Neural progenitor cell (in vitro differentiated cells): ENCODE measurements around the gene FAM110A. TPM values are rescaled to one million over a fixed set of nuclear protein-coding genes. Genes with fewer than 3 reads are reported as not detected.

ENCODE experiments used
- DNase-seq: peaks from one replicate; pipeline ENCODE4 v3.0.0-alpha.2; 2016; ENCODE audit warnings: low spot score
- H2AFZ ChIP-seq: fragments of 200-600 bp; sonication (generic); replicated peaks from 2 replicates; pipeline ENCODE4 v1.6.1; 2016; ENCODE audit warnings: antibody characterized with exemption
- H3F3A ChIP-seq: fragments of 200-600 bp; sonication (generic); 2 replicates; pipeline ENCODE4 v1.6.1; 2016; ENCODE audit warnings: antibody characterized with exemption, low read depth
- H3K27ac ChIP-seq: fragments of 200-600 bp; sonication (generic); 2 replicates; pipeline ENCODE4 v1.5.1; 2016; ENCODE audit warnings: mild to moderate bottlenecking
- H3K27me3 ChIP-seq: fragments of 200-600 bp; sonication (generic); 2 replicates; pipeline ENCODE4 v1.6.1; 2016; ENCODE audit warnings: mild to moderate bottlenecking, moderate library complexity
- H3K36me3 ChIP-seq: fragments of 200-600 bp; sonication (generic); 2 replicates; pipeline ENCODE4 v1.5.1; 2016
- H3K4me1 ChIP-seq: fragments of 200-600 bp; sonication (generic); 2 replicates; pipeline ENCODE4 v1.6.1; 2016; ENCODE audit warnings: mixed run types
- H3K4me2 ChIP-seq: fragments of 200-600 bp; sonication (generic); 2 replicates; pipeline ENCODE4 v1.6.1; 2016
- H3K4me3 ChIP-seq: fragments of 200-600 bp; sonication (generic); 2 replicates; pipeline ENCODE4 v1.5.1; 2016
- H3K79me2 ChIP-seq: fragments of 200-600 bp; sonication (generic); 2 replicates; pipeline ENCODE4 v1.6.1; 2016; ENCODE audit warnings: low read depth
- H3K9ac ChIP-seq: fragments of 200-600 bp; sonication (generic); 2 replicates; pipeline ENCODE4 v1.6.1; 2016
- H3K9me3 ChIP-seq: fragments of 200-600 bp; sonication (generic); 2 replicates; pipeline ENCODE4 v1.5.1; 2016; ENCODE audit warnings: low read depth
- H4K20me1 ChIP-seq: fragments of 200-600 bp; sonication (generic); 2 replicates; pipeline ENCODE4 v1.6.1; 2016; ENCODE audit warnings: low read depth
- H3K27ac Mint-ChIP-seq: 3 replicates; pipeline ENCODE4 v1.8.0; 2021; ENCODE audit warnings: mixed read lengths
- H3K27me3 Mint-ChIP-seq: 2 replicates; pipeline ENCODE4 v1.8.0; 2022; ENCODE audit warnings: low read depth, mild to moderate bottlenecking, inconsistent platforms, moderate library complexity, mixed read lengths; ENCODE audit not compliant: insufficient read depth
- H3K36me3 Mint-ChIP-seq: 3 replicates; pipeline ENCODE4 v1.8.0; 2021; ENCODE audit warnings: mixed read lengths
- H3K4me1 Mint-ChIP-seq: 3 replicates; pipeline ENCODE4 v1.8.0; 2021; ENCODE audit warnings: mixed read lengths
- H3K4me3 Mint-ChIP-seq: 3 replicates; pipeline ENCODE4 v1.8.0; 2021; ENCODE audit warnings: mild to moderate bottlenecking, moderate library complexity, mixed read lengths
- H3K9me3 Mint-ChIP-seq: 3 replicates; pipeline ENCODE4 v1.8.0; 2020; ENCODE audit warnings: mixed read lengths
- CTCF ChIP-seq: fragments of 200-600 bp; sonication (generic); IDR thresholded peaks from 2 replicates; pipeline ENCODE4 v1.5.1; 2017; ENCODE audit warnings: antibody characterized with exemption, mild to moderate bottlenecking
- EZH2 ChIP-seq: fragments of 200-600 bp; sonication (generic); IDR thresholded peaks from 2 replicates; pipeline ENCODE4 v1.6.1; 2017; ENCODE audit warnings: antibody characterized with exemption, mild to moderate bottlenecking, moderate library complexity
- EZH2phosphoT487 ChIP-seq: fragments of 200-600 bp; sonication (generic); IDR thresholded peaks from 2 replicates; pipeline ENCODE4 v1.6.1; 2017; ENCODE audit warnings: antibody characterized with exemption
- total RNA-seq: library from RNA; depleted of rRNA; stranded (reverse); fragments of >200 nt; gene quantifications from 2 replicates; pipeline ENCODE4 v1.2.3, GENCODE V29; 2015; ENCODE audit warnings: low replicate concordance

FAM110A gene
- total RNA-seq, 1 donor from 2014 or later = 2.9 TPM

- H3K27me3 Mint-ChIP-seq = peaks cover 18% of the 10 kb centered on the region
Measured at GRCh38 chr20:835608-836045, 2.1 kb downstream of the FAM110A start.

GRCh38 chr20:836190-836589, 2.7 kb downstream of the FAM110A start:
- no peak overlapping the region for H3K4me2 ChIP-seq
- H3F3A ChIP-seq = peaks cover 18% of the 10 kb centered on the region
- no peak overlapping the region for H3K9ac ChIP-seq
- H3K4me3 ChIP-seq = no peak overlapping the region
- H3K27ac Mint-ChIP-seq = no peak overlapping the region
- H3K4me3 Mint-ChIP-seq = no peak overlapping the region
- H3K79me2 ChIP-seq = no peaks in the 10 kb centered on the region
- peaks cover 32% of the 10 kb centered on the region for H3K27me3 ChIP-seq
- H3K9me3 ChIP-seq = no peaks in the 10 kb centered on the region
- peaks cover 7% of the 10 kb centered on the region for H4K20me1 ChIP-seq
- DNase-seq = no peak
- H3K9me3 Mint-ChIP-seq = peaks cover 4% of the 10 kb centered on the region
- H3K4me1 ChIP-seq = peaks cover 9% of the 10 kb centered on the region
- no peaks in the 10 kb centered on the region for H3K36me3 ChIP-seq
- no peak overlapping the region for H3K27ac ChIP-seq
- H2AFZ ChIP-seq = no peak overlapping the region
- peaks cover 4% of the 10 kb centered on the region for H3K36me3 Mint-ChIP-seq
- TF ChIP-seq EZH2phosphoT487 (no peak), EZH2 (no peak), CTCF (no peak)
- peaks cover 18% of the 10 kb centered on the region for H3K27me3 Mint-ChIP-seq
- peaks cover 22% of the 10 kb centered on the region for H3K4me1 Mint-ChIP-seq

More at GRCh38 chr20:835608-836045, 2.1 kb downstream of the FAM110A start:
- DNase-seq = no peak
- Histone ChIP-seq H3K27me3 (peaks cover 27% of the 10 kb centered on the region), H3K4me3 (no peak overlapping the region), H3K9me3 (no peaks in the 10 kb centered on the region), H2AFZ (no peak overlapping the region), H4K20me1 (peaks cover 5% of the 10 kb centered on the region), H3K79me2 (no peaks in the 10 kb centered on the region), H3K4me2 (no peak overlapping the region), H3K27ac (no peak overlapping the region), H3K9ac (no peak overlapping the region), H3K36me3 (no peaks in the 10 kb centered on the region), H3K4me1 (peaks cover 9% of the 10 kb centered on the region), H3F3A (peaks cover 15% of the 10 kb centered on the region)
- Mint-ChIP-seq H3K4me3 (peak overlapping the region; percentile 76), H3K27ac (no peak overlapping the region), H3K4me1 (peaks cover 22% of the 10 kb centered on the region), H3K36me3 (peaks cover 4% of the 10 kb centered on the region), H3K9me3 (peaks cover 4% of the 10 kb centered on the region)
- TF ChIP-seq CTCF (no peak), EZH2 (no peak), EZH2phosphoT487 (no peak)

GRCh38 chr20:839015-839414, 5.5 kb downstream of the FAM110A start:
- H2AFZ ChIP-seq = no peak overlapping the region
- no peak overlapping the region for H3K4me3 Mint-ChIP-seq
- H3K4me1 Mint-ChIP-seq = peaks cover 26% of the 10 kb centered on the region
- no peaks in the 10 kb centered on the region for H3K9me3 ChIP-seq
- H3K36me3 Mint-ChIP-seq = peaks cover 4% of the 10 kb centered on the region
- H3K4me2 ChIP-seq = no peak overlapping the region
- DNase-seq = no peak
- H3K4me3 ChIP-seq = no peak overlapping the region
- peaks cover 33% of the 10 kb centered on the region for H3K27me3 Mint-ChIP-seq
- H3K36me3 ChIP-seq = no peaks in the 10 kb centered on the region
- peaks cover 20% of the 10 kb centered on the region for H4K20me1 ChIP-seq
- H3K27ac Mint-ChIP-seq = no peak overlapping the region
- TF ChIP-seq EZH2phosphoT487 (no peak), CTCF (no peak), EZH2 (no peak)
- H3K27ac ChIP-seq = no peak overlapping the region
- H3K9me3 Mint-ChIP-seq = peaks cover 4% of the 10 kb centered on the region
- H3K4me1 ChIP-seq = peaks cover 8% of the 10 kb centered on the region
- H3F3A ChIP-seq = peaks cover 15% of the 10 kb centered on the region
- no peak overlapping the region for H3K9ac ChIP-seq
- peaks cover 60% of the 10 kb centered on the region for H3K27me3 ChIP-seq
- no peaks in the 10 kb centered on the region for H3K79me2 ChIP-seq
